H1 (cell line): ENCODE results near the gene NEU3. TPM values are rescaled to one million over a fixed set of nuclear protein-coding genes. Genes with fewer than 3 reads are reported as not detected.

Experiments
- FOSL1 ChIP-seq: IDR thresholded peaks from 2 replicates; pipeline ENCODE4 v1.6.1; 2011; ENCODE audit warnings: mild to moderate bottlenecking, low read depth, low read length, moderate library complexity; ENCODE audit not compliant: insufficient read depth
- NANOG ChIP-seq: IDR thresholded peaks from 2 replicates; pipeline ENCODE4 v1.6.1; 2011; ENCODE audit warnings: low read length, low read depth, mild to moderate bottlenecking, inconsistent platforms; ENCODE audit not compliant: insufficient read depth, poor library complexity, severe bottlenecking
- TAF7 ChIP-seq: optimal IDR thresholded peaks from 2 replicates; pipeline ENCODE3; 2011; ENCODE audit warnings: low read depth, mild to moderate bottlenecking, inconsistent platforms, low read length, moderate library complexity, borderline replicate concordance
- polyA plus RNA-seq, 7 experiments: library from polyadenylated mRNA; depleted of rRNA in 3 of 7; stranded (reverse) in 5 of 7; unstranded in 2 of 7; fragments of >200 nt in 5 of 7; fragments of 200-250 nt in 2 of 7; gene quantifications; 1 replicate in 5 of 7; 2 replicates in 1 of 7; 4 replicates in 1 of 7; pipeline versions ENCODE4 v1.2.1 to v1.2.3, GENCODE V29; 2011 to 2013; ENCODE audit warnings: missing spikeins in 2 of 7, mixed read lengths in 2 of 7
- total RNA-seq: library from RNA; stranded (reverse); fragmentation: NEBNext Ultra II Directional; extraction: Animal tissue kit (Norgen Biotek cat#: 25700); gene quantifications from 2 replicates; pipeline ENCODE4 v1.2.1, GENCODE V29; 2021

The NEU3 gene
- total and polyA plus RNA-seq, 2 of the 8 experiments (the other 6 are each of a cell fraction or from before 2014, with no cell fraction given), result 8.9 to 15.6 TPM

- TF ChIP-seq FOSL1 (no peak), NANOG (no peak), TAF7 (no peak)
These were observed 39.6 kb downstream of the NEU3 start (continued) for GRCh38 chr11:75028321-75028720.
